ENCODE measurements around the gene BATF. TPM values are rescaled to one million over a fixed set of nuclear protein-coding genes. Genes with fewer than 3 reads are reported as not detected.

Gene BATF
- polyA plus RNA-seq, 1 of the 3 experiments (the other 2 are of a cell fraction), result not detected

DNA sequence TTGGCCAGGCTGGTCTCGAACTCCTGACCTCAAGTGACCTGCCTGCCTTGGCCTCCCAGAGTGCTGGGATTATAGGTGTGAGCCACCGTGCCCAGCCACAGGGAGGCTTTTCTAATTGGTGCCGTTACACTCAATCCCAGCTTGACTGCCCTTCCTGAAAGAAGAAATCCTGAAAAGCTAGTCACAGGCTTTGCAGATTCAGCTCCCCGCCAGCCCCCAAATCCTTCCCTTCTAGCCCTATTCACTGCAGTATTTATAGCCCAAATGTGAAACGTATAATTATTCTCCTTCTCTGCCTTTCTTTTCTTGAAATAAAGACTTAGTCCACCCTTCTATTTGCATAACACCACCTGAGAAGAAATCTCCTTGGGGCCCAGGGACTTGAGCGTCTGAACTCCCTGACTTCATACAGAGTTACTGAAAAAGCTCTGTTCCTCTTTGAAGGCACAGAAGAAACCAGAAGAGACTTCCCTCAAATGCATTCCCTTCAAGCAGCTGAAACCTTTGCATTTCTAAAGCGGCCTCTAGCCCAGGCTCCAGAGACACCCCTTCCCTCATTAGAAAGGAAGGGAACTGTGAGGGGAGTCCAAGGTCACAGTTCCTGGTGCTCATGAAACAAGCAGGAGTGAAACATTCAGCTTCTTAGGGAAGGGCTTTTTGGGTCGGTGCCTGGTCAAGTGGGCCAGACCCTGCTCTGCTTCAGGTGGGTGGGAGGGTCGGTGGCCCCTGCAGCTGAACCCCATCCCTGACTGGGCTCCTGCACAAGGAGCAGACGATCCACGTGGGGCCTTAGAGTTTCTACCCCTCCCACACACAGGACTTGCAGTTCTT, 42.3 kb upstream of the BATF start:
- TF ChIP-seq GABPA (IDR thresholded peaks at IDR 0.05; ENCODE audit: low read depth) (no peak), NFIC (IDR thresholded peaks at IDR 0.05; ENCODE audit: borderline replicate concordance) (no peak), NRF1 (IDR thresholded peaks at IDR 0.05; ENCODE audit: low read depth, low read length) (no peak)
- TF ChIP-seq, protein P1, sequence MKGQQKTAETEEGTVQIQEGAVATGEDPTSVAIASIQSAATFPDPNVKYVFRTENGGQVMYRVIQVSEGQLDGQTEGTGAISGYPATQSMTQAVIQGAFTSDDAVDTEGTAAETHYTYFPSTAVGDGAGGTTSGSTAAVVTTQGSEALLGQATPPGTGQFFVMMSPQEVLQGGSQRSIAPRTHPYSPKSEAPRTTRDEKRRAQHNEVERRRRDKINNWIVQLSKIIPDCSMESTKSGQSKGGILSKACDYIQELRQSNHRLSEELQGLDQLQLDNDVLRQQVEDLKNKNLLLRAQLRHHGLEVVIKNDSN (IDR thresholded peaks at IDR 0.05; ENCODE audit: borderline replicate concordance, low read depth), result no peak
- TF ChIP-seq, protein P2, sequence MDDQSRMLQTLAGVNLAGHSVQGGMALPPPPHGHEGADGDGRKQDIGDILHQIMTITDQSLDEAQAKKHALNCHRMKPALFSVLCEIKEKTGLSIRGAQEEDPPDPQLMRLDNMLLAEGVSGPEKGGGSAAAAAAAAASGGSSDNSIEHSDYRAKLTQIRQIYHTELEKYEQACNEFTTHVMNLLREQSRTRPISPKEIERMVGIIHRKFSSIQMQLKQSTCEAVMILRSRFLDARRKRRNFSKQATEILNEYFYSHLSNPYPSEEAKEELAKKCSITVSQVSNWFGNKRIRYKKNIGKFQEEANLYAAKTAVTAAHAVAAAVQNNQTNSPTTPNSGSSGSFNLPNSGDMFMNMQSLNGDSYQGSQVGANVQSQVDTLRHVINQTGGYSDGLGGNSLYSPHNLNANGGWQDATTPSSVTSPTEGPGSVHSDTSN (IDR thresholded peaks at IDR 0.05), result no peak
- TF ChIP-seq, protein P3, sequence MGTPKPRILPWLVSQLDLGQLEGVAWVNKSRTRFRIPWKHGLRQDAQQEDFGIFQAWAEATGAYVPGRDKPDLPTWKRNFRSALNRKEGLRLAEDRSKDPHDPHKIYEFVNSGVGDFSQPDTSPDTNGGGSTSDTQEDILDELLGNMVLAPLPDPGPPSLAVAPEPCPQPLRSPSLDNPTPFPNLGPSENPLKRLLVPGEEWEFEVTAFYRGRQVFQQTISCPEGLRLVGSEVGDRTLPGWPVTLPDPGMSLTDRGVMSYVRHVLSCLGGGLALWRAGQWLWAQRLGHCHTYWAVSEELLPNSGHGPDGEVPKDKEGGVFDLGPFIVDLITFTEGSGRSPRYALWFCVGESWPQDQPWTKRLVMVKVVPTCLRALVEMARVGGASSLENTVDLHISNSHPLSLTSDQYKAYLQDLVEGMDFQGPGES (IDR thresholded peaks at IDR 0.05; ENCODE audit: low read depth, low read length), result no peak
- TF ChIP-seq, protein P4, sequence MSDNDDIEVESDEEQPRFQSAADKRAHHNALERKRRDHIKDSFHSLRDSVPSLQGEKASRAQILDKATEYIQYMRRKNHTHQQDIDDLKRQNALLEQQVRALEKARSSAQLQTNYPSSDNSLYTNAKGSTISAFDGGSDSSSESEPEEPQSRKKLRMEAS (IDR thresholded peaks at IDR 0.05; ENCODE audit: low read depth), result no peak
- Histone ChIP-seq H3K4me2 (no peak overlapping the region), H3K27ac (ENCODE audit: low read depth in 2 of 2, low read length in 1 of 2) (no peak overlapping the region), H3K36me3 (replicated peaks in 1 of 2; ENCODE audit: control insufficient read depth in 1 of 2, insufficient read depth in 2 of 2, low read length in 1 of 2) (peaks cover 0 to 2% of the 10 kb centered on the region in 2 experiments), H3K79me2 (ENCODE audit: insufficient read depth) (no peaks in the 10 kb centered on the region), H3K9ac (no peak overlapping the region), H2AFZ (ENCODE audit: low read depth) (no peak overlapping the region), H4K20me1 (ENCODE audit: insufficient read depth) (no peaks in the 10 kb centered on the region), H3K9me2 (no peaks in the 10 kb centered on the region), H3K9me3 (no peaks in the 10 kb centered on the region), H3K27me3 (ENCODE audit: insufficient read depth) (no peaks in the 10 kb centered on the region), H3K4me1 (ENCODE audit: control insufficient read depth in 1 of 2, insufficient read depth in 2 of 2, low read depth in 1 of 2, low read length in 1 of 2) (no peaks in the 10 kb centered on the region), H3F3A (replicated peaks; ENCODE audit: insufficient read depth) (no peaks in the 10 kb centered on the region), H3K4me3 (ENCODE audit: low read depth in 2 of 2, low read length in 1 of 2) (no peak overlapping the region)
- DNase-seq, result no peak
- WGBS (ENCODE audit: low lambda C conversion rate), result 72% methylated on average over 11 of the region's 11 CpGs
- ChIA-PET CTCF (interaction anchor here (0.7 to 5.9 kb wide), 4 partner anchors 9 to 176 kb away, joined by 3 to 37 read pairs (median 5); no protein-coding TSS in a partner anchor), POLR2A (no interaction called here)

DNA sequence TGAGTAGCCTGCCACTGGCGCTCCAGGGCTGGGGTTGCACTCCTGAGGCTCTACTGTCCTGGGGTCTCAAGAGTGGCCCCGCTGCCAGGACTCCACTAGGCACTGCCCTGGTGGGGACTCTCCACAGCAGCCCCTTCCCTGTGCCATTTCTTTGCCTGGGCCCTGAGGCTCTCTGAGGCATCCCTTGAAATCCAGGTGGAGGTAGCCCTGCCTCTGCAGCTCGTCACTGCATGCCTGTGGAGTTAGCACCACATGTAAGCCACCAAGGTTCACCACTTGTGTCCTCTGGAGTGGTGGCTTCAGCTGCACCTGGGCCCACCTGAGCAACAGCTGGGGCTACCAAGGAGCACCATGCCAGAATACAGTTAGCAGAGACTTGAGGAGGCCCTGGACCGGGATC, 39.9 kb upstream of the BATF start:
- no peaks in the 10 kb centered on the region for H3F3A ChIP-seq (replicated peaks; ENCODE audit: insufficient read depth)
- no peaks in the 10 kb centered on the region for H3K9me3 ChIP-seq
- no peaks in the 10 kb centered on the region for H3K36me3 ChIP-seq (replicated peaks in 1 of 2; ENCODE audit: control insufficient read depth in 1 of 2, insufficient read depth in 2 of 2, low read length in 1 of 2)
- H4K20me1 ChIP-seq (ENCODE audit: insufficient read depth), result no peaks in the 10 kb centered on the region
- H3K79me2 ChIP-seq (ENCODE audit: insufficient read depth), result no peaks in the 10 kb centered on the region
- H3K4me3 ChIP-seq (ENCODE audit: low read depth in 2 of 2, low read length in 1 of 2), result no peak overlapping the region
- no peaks in the 10 kb centered on the region for H3K4me1 ChIP-seq (ENCODE audit: control insufficient read depth in 1 of 2, insufficient read depth in 2 of 2, low read depth in 1 of 2, low read length in 1 of 2)
- POLR2A ChIA-PET, result no interaction called here
- CTCF ChIA-PET, result interaction anchor here (0.7 to 1.1 kb wide), 4 partner anchors 81 to 179 kb away, joined by 3 to 4 read pairs (median 3); no protein-coding TSS in a partner anchor
- TF ChIP-seq RXRA (IDR thresholded peaks at IDR 0.05; ENCODE audit: borderline replicate concordance, low read depth) (no peak), MEF2A (IDR thresholded peaks at IDR 0.05; ENCODE audit: borderline replicate concordance, low read depth) (no peak), RCOR1 (IDR thresholded peaks at IDR 0.05; ENCODE audit: low read length) (no peak), EP300 (IDR thresholded peaks at IDR 0.05; ENCODE audit: borderline replicate concordance in 1 of 2, low read depth in 1 of 2, low read length in 1 of 2) (no peak), EZH2phosphoT487 (IDR thresholded peaks at IDR 0.05; ENCODE audit: borderline replicate concordance, low read depth) (no peak), TCF12 (IDR thresholded peaks at IDR 0.05) (no peak), GATA2 (CRISPR knock-in tag; IDR thresholded peaks at IDR 0.05) (no peak), NRF1 (IDR thresholded peaks at IDR 0.05; ENCODE audit: low read depth, low read length) (no peak), YY1 (IDR thresholded peaks at IDR 0.05; ENCODE audit: low read depth) (no peak)
- TF ChIP-seq, protein P5, sequence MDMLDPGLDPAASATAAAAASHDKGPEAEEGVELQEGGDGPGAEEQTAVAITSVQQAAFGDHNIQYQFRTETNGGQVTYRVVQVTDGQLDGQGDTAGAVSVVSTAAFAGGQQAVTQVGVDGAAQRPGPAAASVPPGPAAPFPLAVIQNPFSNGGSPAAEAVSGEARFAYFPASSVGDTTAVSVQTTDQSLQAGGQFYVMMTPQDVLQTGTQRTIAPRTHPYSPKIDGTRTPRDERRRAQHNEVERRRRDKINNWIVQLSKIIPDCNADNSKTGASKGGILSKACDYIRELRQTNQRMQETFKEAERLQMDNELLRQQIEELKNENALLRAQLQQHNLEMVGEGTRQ (IDR thresholded peaks at IDR 0.05; ENCODE audit: borderline replicate concordance, low read depth, low read length), result no peak
- TF ChIP-seq, protein P6, sequence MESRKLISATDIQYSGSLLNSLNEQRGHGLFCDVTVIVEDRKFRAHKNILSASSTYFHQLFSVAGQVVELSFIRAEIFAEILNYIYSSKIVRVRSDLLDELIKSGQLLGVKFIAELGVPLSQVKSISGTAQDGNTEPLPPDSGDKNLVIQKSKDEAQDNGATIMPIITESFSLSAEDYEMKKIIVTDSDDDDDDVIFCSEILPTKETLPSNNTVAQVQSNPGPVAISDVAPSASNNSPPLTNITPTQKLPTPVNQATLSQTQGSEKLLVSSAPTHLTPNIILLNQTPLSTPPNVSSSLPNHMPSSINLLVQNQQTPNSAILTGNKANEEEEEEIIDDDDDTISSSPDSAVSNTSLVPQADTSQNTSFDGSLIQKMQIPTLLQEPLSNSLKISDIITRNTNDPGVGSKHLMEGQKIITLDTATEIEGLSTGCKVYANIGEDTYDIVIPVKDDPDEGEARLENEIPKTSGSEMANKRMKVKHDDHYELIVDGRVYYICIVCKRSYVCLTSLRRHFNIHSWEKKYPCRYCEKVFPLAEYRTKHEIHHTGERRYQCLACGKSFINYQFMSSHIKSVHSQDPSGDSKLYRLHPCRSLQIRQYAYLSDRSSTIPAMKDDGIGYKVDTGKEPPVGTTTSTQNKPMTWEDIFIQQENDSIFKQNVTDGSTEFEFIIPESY (IDR thresholded peaks at IDR 0.05; ENCODE audit: borderline replicate concordance, low read depth), result no peak
- TF ChIP-seq, protein P3 (IDR thresholded peaks at IDR 0.05; ENCODE audit: low read depth, low read length), result no peak
- TF ChIP-seq, protein P4 (IDR thresholded peaks at IDR 0.05; ENCODE audit: low read depth), result no peak
- 40% methylated on average over 3 of the region's 4 CpGs for WGBS (ENCODE audit: low lambda C conversion rate)
- no peaks in the 10 kb centered on the region for H3K27me3 ChIP-seq (ENCODE audit: insufficient read depth)
- DNase-seq, result no peak
- no peak overlapping the region for H3K4me2 ChIP-seq
- H3K9ac ChIP-seq, result no peak overlapping the region
- H3K9me2 ChIP-seq, result no peaks in the 10 kb centered on the region
- no peak overlapping the region for H2AFZ ChIP-seq (ENCODE audit: low read depth)
- no peak overlapping the region for H3K27ac ChIP-seq (ENCODE audit: low read depth in 2 of 2, low read length in 1 of 2)
